GM12872 (cell line): Measurements from ENCODE around the gene CUBN.

Experiments
- CTCF ChIP-seq: IDR thresholded peaks from 3 replicates; pipeline ENCODE4 v1.5.1; 2011; ENCODE audit warnings: low read depth, mild to moderate bottlenecking, low read length, moderate library complexity; ENCODE audit not compliant: insufficient read depth

CUBN gene

DNA sequence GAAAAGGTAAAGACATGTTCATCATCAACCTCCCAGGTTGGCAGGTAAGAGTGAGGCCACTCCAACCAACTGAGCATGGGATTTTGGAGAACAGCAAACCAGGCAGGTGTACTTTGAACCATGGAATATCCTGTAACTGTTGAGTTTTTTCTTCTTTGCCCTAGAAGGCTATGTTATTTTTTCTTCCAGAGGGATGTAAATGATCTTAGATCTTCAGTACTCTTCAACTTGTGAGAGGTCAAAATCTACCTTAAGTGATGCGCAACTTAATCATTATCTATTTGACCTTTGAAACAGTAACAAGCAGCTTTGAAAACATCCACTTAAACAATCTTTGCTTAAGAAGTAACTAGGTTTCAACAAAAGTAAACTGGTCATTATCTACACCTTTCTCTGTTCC, at the start of gene CUBN:
Gene CUBN, minus strand, starts transcription at position 71 of the 400 bp plus-strand sequence. Its CDS starts 46 bp downstream, at position 25.
- no peak for TF ChIP-seq CTCF

DNA sequence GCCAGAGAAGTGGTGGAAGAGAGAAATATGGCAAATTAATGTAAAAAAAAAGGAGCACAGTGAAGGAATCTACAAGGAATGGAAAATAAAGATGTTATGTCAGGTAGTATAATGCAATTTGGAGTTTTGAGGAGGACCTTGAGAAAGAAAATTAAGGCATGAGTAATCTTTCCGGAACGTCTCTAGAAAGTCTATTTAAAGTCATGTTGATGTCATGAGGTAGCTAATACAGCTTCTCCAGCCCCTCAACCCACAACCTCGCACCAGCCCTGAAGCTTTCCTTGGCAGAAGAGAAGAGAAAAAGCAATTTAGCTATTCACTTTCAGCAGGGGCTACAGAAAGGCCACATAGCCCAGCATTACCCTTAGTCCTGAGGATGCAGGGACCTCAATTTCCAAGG, 49.4 kb upstream of the CUBN start:
- no peak for TF ChIP-seq CTCF

- TF ChIP-seq CTCF: no peak
These were observed 48.4 kb upstream of the CUBN start for GRCh38 chr10:17178006-17178405.

DNA sequence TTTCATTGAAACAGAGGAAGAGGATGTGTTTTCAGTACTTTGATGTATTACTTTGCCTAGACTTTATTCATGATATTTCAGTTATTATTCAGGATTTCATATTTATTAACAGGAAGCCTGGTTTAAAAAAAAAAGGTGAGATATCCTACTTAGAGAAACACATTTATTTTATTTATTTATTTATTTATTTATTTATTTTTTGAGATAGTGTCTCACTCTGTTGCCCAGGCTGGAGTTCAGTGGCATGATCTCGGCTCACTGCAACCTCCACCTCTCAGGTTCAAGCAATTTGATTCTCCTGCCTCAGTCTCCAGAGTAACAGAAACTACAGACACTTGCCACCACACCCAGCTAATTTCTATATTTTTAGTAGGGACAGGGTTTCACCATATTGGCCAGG, 47.4 kb upstream of the CUBN start:
- no peak for TF ChIP-seq CTCF

GRCh38 chr10:17176091-17176490, 46.5 kb upstream of the CUBN start:
- no peak for TF ChIP-seq CTCF

- TF ChIP-seq CTCF: no peak
These were observed 45.9 kb upstream of the CUBN start for GRCh38 chr10:17175551-17175950.

DNA sequence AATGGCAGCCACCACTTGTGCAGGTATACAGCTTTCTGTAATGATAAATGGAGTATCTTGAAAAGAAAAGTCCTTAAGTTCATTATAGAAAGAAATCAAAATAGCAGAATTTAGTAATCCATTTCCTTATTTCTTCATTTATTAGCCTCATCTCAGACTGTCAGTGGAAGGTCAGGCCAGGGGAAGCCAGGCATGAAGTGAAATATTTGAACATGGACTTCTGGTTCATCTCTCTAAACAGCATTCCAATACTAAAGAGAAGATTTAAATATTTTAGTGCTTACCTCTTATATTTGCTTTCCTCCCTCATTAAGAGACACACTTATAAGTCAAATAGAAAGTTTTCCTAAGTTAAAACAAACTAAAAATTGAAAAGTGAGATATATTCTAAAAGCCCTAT, 45.0 kb upstream of the CUBN start:
- no peak for TF ChIP-seq CTCF
